GM23338 (cell line): ENCODE data around the gene APBA1. TPM values are rescaled to one million over a fixed set of nuclear protein-coding genes. Genes with fewer than 3 reads are reported as not detected.

Source experiments
- ATAC-seq: fragments of 200-7000 bp; cut with Tn5 transposase; 3 replicates; pipeline ENCODE4 v1.9.1; 2020
- DNase-seq: peaks from one replicate; pipeline ENCODE4 v3.0.0-alpha.2; 2015; ENCODE audit warnings: low spot score
- H2AFZ ChIP-seq: fragments of 200-600 bp; sonication (generic); 2 replicates; pipeline ENCODE4 v1.8.0; 2016; ENCODE audit warnings: antibody characterized with exemption, mild to moderate bottlenecking, moderate library complexity
- H3F3A ChIP-seq: fragments of 200-600 bp; sonication (generic); replicated peaks from 2 replicates; pipeline ENCODE4 v1.8.0; 2017; ENCODE audit warnings: antibody characterized with exemption, mixed run types, low read depth
- H3K27ac ChIP-seq: fragments of 200-600 bp; sonication (generic); 2 replicates; pipeline ENCODE4 v1.6.1; 2016; ENCODE audit warnings: low read depth
- H3K27me3 ChIP-seq: fragments of 200-600 bp; sonication (generic); 2 replicates; pipeline ENCODE4 v1.8.0; 2016; ENCODE audit warnings: mild to moderate bottlenecking, mixed run types, moderate library complexity; ENCODE audit not compliant: insufficient read depth
- H3K36me3 ChIP-seq: fragments of 200-600 bp; sonication (generic); 2 replicates; pipeline ENCODE4 v1.8.0; 2016; ENCODE audit warnings: mild to moderate bottlenecking; ENCODE audit not compliant: insufficient read depth
- H3K4me1 ChIP-seq: fragments of 200-600 bp; sonication (generic); 2 replicates; pipeline ENCODE4 v1.8.0; 2016; ENCODE audit warnings: mild to moderate bottlenecking, moderate library complexity; ENCODE audit not compliant: insufficient read depth
- H3K4me2 ChIP-seq: fragments of 200-600 bp; sonication (generic); 2 replicates; pipeline ENCODE4 v1.7.1; 2017; ENCODE audit warnings: mixed run types
- H3K4me3 ChIP-seq: fragments of 200-600 bp; sonication (generic); 2 replicates; pipeline ENCODE4 v1.6.1; 2016; ENCODE audit warnings: mixed run types
- H3K79me2 ChIP-seq: fragments of 200-600 bp; sonication (generic); replicated peaks from 2 replicates; pipeline ENCODE4 v1.8.0; 2017; ENCODE audit warnings: mild to moderate bottlenecking; ENCODE audit not compliant: insufficient read depth
- H3K9me2 ChIP-seq: fragments of 200-600 bp; sonication (generic); 2 replicates; pipeline ENCODE4 v1.8.0; 2017; ENCODE audit not compliant: insufficient read depth
- H4K20me1 ChIP-seq: fragments of 200-600 bp; sonication (generic); replicated peaks from 2 replicates; pipeline ENCODE4 v1.8.0; 2017; ENCODE audit warnings: mild to moderate bottlenecking; ENCODE audit not compliant: insufficient read depth
- H3K27ac Mint-ChIP-seq: 2 replicates; pipeline ENCODE4 v1.8.0; 2020; ENCODE audit warnings: inconsistent platforms, mild to moderate bottlenecking, moderate library complexity, mixed read lengths
- H3K27me3 Mint-ChIP-seq: 3 replicates; pipeline ENCODE4 v1.8.0; 2022; ENCODE audit warnings: low read depth, mild to moderate bottlenecking, moderate library complexity, mixed read lengths, inconsistent platforms; ENCODE audit not compliant: insufficient read depth, poor library complexity
- H3K36me3 Mint-ChIP-seq: 3 replicates; pipeline ENCODE4 v1.8.0; 2021; ENCODE audit warnings: low read depth, mild to moderate bottlenecking, inconsistent platforms, moderate library complexity, mixed read lengths
- H3K4me1 Mint-ChIP-seq: 3 replicates; pipeline ENCODE4 v1.8.0; 2020; ENCODE audit warnings: mild to moderate bottlenecking, inconsistent platforms, mixed read lengths
- H3K4me3 Mint-ChIP-seq: 3 replicates; pipeline ENCODE4 v1.8.0; 2021; ENCODE audit warnings: moderate library complexity, mild to moderate bottlenecking, inconsistent platforms, mixed read lengths
- H3K9me3 Mint-ChIP-seq: 3 replicates; pipeline ENCODE4 v1.8.0; 2020; ENCODE audit warnings: moderate library complexity, mild to moderate bottlenecking, inconsistent platforms, mixed read lengths
- CREB1 ChIP-seq: fragments of 250-450 bp; sonication (Bioruptor Pico); IDR thresholded peaks from 2 replicates; pipeline ENCODE4 v1.5.0; 2020; ENCODE audit warnings: low read depth, mild to moderate bottlenecking, moderate library complexity
- EZH2 ChIP-seq: fragments of 200-600 bp; sonication (generic); IDR thresholded peaks from one replicate; pipeline ENCODE4 v1.8.0; 2017; ENCODE audit warnings: antibody characterized with exemption, mild to moderate bottlenecking, low read depth; ENCODE audit not compliant: unreplicated experiment
- EZH2phosphoT487 ChIP-seq: fragments of 200-600 bp; sonication (generic); IDR thresholded peaks from one replicate; pipeline ENCODE4 v1.8.1; 2018; ENCODE audit warnings: antibody characterized with exemption; ENCODE audit not compliant: unreplicated experiment
- POLR2AphosphoS5 ChIP-seq: IDR thresholded peaks from 2 replicates; pipeline ENCODE4 v1.6.1; 2016; ENCODE audit warnings: antibody characterized with exemption, low read depth
- ZNF331 ChIP-seq: fragments of 250-450 bp; sonication (Bioruptor Pico); IDR thresholded peaks from 2 replicates; pipeline ENCODE4 v1.5.0; 2020; ENCODE audit warnings: low read depth, mild to moderate bottlenecking, moderate library complexity
- polyA plus RNA-seq: library from polyadenylated mRNA; unstranded; fragments of >200 nt; fragmentation: Nextera tagmentation; extraction: Ambion mirVana; gene quantifications from 2 replicates; pipeline ENCODE4 v1.2.1, GENCODE V29; 2016
- total RNA-seq: library from RNA; depleted of rRNA; stranded (reverse); fragments of >200 nt; shearing (Covaris generic); gene quantifications from 2 replicates; pipeline ENCODE4 v1.2.3, GENCODE V29; 2014
- TF ChIP-seq, protein P1 (sequence below), 2 experiments: fragments of 200-600 bp in 1 of 2; sonication (generic) in 1 of 2; conservative IDR thresholded peaks; 2 replicates each; pipeline versions ENCODE4 v1.5.1 to v1.6.1; 2016 to 2017; ENCODE audit warnings: antibody characterized with exemption in 2 of 2, low read depth in 2 of 2, mild to moderate bottlenecking in 2 of 2, moderate library complexity in 1 of 2
- TF ChIP-seq, protein P2 (sequence below): fragments of 250-450 bp; sonication (Bioruptor Pico); IDR thresholded peaks from 2 replicates; pipeline ENCODE4 v1.5.0; 2020; ENCODE audit warnings: mild to moderate bottlenecking, moderate library complexity
- TF ChIP-seq, protein P3 (sequence below): IDR thresholded peaks from 2 replicates; pipeline ENCODE4 v1.6.1; 2016; ENCODE audit warnings: antibody characterized with exemption

The APBA1 gene
- total and polyA plus RNA-seq, 2 experiments from 2014 or later: 0.26 to 1.0 TPM

DNA sequence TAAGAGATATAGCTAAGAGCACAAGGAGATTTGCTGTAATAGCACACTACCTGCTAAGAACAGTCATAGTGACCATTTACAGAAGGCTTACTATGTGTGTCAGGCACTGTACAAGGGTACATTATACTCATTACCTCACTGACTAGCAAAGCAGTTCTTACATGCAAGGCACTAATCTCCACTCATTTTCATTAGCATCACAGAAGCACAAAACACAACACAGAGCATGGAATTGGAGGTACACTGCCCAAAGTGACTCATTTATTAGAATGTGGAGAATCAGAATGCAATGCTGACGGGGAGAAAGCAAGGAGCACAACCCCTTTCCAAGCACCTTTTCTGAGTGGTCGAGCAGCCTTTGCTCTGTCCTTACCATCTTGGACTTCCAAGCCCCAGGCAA, 177.4 kb downstream of the APBA1 start (continued):
- TF ChIP-seq EZH2: no peak

DNA sequence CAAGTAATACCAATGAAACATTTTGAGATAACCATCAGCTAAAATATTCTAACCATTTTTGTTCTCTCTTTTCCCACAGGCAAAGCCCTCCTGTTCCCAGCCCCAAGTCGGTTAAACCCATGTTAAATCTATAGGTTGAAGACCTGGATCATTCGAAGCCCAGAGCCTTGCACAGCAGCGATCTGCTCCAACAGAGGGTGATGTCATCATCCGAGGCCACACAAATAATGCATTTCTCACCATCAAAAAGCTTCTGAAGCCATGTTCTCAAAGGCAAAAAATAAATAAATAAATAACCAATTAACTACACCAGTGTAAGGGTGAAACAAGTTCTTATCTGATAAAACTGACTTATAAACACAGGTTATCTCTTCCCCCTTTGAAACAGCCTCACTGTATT, 178.0 kb downstream of the APBA1 start:
- Mint-ChIP-seq H3K4me1 (peaks cover 12% of the 10 kb centered on the region; the same call in 2 of the 3 replicates), H3K36me3 (no peaks in the 10 kb centered on the region), H3K4me3 (no peak overlapping the region), H3K27me3 (no peaks in the 10 kb centered on the region), H3K9me3 (no peaks in the 10 kb centered on the region; the same call in 2 of the 3 replicates), H3K27ac (no peak overlapping the region)
- Histone ChIP-seq H3K4me3 (no peak overlapping the region), H2AFZ (no peak overlapping the region; the same call in 1 of the 2 replicates), H3K9me2 (no peaks in the 10 kb centered on the region), H4K20me1 (no peaks in the 10 kb centered on the region), H3K79me2 (no peaks in the 10 kb centered on the region), H3K27me3 (no peaks in the 10 kb centered on the region), H3K4me1 (no peaks in the 10 kb centered on the region), H3K36me3 (no peaks in the 10 kb centered on the region), H3K27ac (no peak overlapping the region), H3F3A (no peaks in the 10 kb centered on the region), H3K4me2 (no peak overlapping the region)
- DNase-seq (no peak), ATAC-seq (no peak)
- TF ChIP-seq, protein P1, sequence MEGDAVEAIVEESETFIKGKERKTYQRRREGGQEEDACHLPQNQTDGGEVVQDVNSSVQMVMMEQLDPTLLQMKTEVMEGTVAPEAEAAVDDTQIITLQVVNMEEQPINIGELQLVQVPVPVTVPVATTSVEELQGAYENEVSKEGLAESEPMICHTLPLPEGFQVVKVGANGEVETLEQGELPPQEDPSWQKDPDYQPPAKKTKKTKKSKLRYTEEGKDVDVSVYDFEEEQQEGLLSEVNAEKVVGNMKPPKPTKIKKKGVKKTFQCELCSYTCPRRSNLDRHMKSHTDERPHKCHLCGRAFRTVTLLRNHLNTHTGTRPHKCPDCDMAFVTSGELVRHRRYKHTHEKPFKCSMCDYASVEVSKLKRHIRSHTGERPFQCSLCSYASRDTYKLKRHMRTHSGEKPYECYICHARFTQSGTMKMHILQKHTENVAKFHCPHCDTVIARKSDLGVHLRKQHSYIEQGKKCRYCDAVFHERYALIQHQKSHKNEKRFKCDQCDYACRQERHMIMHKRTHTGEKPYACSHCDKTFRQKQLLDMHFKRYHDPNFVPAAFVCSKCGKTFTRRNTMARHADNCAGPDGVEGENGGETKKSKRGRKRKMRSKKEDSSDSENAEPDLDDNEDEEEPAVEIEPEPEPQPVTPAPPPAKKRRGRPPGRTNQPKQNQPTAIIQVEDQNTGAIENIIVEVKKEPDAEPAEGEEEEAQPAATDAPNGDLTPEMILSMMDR (conservative IDR thresholded peaks at IDR 0.05; ENCODE audit: low read depth in 2 of 2): no peak
- TF ChIP-seq POLR2AphosphoS5 (no peak), CREB1 (CRISPR knock-in tag) (no peak), ZNF331 (CRISPR knock-in tag) (no peak), EZH2phosphoT487 (no peak)
- TF ChIP-seq, protein P2, sequence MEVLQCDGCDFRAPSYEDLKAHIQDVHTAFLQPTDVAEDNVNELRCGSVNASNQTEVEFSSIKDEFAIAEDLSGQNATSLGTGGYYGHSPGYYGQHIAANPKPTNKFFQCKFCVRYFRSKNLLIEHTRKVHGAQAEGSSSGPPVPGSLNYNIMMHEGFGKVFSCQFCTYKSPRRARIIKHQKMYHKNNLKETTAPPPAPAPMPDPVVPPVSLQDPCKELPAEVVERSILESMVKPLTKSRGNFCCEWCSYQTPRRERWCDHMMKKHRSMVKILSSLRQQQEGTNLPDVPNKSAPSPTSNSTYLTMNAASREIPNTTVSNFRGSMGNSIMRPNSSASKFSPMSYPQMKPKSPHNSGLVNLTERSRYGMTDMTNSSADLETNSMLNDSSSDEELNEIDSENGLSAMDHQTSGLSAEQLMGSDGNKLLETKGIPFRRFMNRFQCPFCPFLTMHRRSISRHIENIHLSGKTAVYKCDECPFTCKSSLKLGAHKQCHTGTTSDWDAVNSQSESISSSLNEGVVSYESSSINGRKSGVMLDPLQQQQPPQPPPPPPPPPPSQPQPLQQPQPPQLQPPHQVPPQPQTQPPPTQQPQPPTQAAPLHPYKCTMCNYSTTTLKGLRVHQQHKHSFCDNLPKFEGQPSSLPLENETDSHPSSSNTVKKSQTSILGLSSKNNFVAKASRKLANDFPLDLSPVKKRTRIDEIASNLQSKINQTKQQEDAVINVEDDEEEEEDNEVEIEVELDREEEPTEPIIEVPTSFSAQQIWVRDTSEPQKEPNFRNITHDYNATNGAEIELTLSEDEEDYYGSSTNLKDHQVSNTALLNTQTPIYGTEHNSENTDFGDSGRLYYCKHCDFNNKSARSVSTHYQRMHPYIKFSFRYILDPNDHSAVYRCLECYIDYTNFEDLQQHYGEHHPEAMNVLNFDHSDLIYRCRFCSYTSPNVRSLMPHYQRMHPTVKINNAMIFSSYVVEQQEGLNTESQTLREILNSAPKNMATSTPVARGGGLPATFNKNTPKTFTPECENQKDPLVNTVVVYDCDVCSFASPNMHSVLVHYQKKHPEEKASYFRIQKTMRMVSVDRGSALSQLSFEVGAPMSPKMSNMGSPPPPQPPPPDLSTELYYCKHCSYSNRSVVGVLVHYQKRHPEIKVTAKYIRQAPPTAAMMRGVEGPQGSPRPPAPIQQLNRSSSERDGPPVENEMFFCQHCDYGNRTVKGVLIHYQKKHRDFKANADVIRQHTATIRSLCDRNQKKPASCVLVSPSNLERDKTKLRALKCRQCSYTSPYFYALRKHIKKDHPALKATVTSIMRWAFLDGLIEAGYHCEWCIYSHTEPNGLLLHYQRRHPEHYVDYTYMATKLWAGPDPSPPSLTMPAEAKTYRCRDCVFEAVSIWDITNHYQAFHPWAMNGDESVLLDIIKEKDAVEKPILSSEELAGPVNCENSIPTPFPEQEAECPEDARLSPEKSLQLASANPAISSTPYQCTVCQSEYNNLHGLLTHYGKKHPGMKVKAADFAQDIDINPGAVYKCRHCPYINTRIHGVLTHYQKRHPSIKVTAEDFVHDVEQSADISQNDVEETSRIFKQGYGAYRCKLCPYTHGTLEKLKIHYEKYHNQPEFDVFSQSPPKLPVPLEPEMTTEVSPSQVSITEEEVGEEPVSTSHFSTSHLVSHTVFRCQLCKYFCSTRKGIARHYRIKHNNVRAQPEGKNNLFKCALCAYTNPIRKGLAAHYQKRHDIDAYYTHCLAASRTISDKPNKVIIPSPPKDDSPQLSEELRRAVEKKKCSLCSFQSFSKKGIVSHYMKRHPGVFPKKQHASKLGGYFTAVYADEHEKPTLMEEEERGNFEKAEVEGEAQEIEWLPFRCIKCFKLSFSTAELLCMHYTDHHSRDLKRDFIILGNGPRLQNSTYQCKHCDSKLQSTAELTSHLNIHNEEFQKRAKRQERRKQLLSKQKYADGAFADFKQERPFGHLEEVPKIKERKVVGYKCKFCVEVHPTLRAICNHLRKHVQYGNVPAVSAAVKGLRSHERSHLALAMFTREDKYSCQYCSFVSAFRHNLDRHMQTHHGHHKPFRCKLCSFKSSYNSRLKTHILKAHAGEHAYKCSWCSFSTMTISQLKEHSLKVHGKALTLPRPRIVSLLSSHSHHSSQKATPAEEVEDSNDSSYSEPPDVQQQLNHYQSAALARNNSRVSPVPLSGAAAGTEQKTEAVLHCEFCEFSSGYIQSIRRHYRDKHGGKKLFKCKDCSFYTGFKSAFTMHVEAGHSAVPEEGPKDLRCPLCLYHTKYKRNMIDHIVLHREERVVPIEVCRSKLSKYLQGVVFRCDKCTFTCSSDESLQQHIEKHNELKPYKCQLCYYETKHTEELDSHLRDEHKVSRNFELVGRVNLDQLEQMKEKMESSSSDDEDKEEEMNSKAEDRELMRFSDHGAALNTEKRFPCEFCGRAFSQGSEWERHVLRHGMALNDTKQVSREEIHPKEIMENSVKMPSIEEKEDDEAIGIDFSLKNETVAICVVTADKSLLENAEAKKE (CRISPR knock-in tag): no peak
- TF ChIP-seq, protein P3, sequence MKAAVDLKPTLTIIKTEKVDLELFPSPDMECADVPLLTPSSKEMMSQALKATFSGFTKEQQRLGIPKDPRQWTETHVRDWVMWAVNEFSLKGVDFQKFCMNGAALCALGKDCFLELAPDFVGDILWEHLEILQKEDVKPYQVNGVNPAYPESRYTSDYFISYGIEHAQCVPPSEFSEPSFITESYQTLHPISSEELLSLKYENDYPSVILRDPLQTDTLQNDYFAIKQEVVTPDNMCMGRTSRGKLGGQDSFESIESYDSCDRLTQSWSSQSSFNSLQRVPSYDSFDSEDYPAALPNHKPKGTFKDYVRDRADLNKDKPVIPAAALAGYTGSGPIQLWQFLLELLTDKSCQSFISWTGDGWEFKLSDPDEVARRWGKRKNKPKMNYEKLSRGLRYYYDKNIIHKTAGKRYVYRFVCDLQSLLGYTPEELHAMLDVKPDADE: no peak
